ENCODE results near the gene BATF2. TPM values are rescaled to one million over a fixed set of nuclear protein-coding genes. Genes with fewer than 3 reads are reported as not detected.
"Not testable (repeated sequence)": the region's sequence is repeated elsewhere in the genome, so short reads cannot be mapped to it uniquely, and the experiment has no call there.

Gene BATF2
- polyA plus RNA-seq, 1 donor = 0.97 TPM

DNA sequence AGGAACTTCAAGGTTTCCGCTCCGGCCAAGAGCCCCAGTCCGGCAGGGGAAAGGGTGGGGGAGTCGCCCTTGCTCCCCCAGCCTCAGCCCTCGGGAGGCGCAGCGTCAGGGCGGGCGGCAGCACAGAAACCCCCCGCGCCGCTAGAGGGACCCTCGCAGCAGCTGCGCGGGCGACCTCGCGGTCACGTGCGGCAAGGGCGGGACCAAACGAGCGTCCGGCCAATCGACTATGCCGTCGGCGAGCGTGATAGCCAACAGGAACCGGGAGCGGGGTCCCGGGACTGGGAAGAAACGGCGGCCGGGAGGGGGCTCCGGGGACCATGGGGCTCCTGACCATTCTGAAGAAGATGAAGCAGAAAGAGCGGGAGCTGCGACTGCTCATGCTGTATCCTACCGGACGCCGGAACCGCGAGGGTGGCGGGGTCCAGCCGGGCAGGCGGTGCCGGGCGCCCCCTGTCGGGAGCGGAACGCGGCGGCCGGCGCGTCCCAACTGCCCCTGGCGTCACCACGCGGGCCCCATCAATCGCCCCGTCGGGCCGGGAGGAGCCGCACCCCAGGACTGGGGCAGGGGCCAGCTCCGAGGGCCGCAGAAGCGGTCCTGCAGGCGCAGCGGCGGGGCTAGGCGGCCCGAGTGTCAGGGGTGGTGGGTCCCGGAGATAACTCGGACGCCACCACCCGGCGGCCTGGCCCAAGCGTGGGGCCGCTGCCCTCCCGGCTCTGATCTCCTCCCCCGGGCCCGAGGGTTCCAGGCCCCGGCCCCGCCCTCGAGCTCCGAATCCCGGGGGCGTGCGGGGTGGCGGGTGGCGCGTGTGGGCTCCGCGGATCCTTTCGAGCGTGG lies 17.3 kb upstream of the BATF2 start, which contains the start of gene ARL2:
TSS of gene ARL2 (plus strand) at position 273 of the 838 bp plus-strand sequence. CDS start at position 321, 48 bp downstream.
- peak; percentile 74 for DNase-seq (ENCODE audit: low read depth)

DNA sequence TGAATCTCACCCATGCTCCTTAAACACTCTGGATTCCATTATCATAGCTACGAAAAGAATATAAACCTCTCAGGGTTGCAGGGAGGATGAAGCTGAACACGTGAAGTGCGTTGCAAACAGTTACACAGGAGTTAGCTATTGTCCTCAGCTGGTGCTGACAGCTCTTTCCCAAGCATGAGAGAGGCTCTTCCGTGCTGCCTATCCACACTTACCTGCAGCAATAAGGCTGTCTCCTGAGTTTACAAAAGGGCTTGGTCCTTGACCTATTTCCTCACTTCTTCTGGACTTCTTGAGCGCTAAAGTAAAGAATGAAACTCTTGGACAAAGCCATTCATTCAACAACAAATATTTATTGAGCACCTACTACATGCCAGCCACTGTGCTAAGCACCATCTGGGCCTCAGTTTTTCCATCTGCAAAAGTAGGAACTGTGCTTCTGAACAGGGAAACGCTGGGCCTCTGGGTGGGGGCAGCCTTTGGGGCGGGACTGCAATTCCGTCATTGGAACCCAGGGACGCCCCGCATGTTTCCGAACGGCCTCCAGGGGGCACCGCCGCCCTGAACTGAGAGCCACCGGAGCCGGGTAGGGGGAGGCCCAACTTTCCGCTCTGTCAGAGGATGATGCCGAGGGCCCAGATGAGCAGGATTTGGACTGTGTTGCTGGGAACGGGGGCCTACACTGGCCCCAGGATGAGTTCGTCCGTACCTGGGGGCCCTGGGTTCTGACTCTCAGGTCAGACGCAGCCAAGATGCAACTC lies 16.5 kb upstream of the BATF2 start:
- peak; percentile 74 for DNase-seq (ENCODE audit: low read depth)

DNA sequence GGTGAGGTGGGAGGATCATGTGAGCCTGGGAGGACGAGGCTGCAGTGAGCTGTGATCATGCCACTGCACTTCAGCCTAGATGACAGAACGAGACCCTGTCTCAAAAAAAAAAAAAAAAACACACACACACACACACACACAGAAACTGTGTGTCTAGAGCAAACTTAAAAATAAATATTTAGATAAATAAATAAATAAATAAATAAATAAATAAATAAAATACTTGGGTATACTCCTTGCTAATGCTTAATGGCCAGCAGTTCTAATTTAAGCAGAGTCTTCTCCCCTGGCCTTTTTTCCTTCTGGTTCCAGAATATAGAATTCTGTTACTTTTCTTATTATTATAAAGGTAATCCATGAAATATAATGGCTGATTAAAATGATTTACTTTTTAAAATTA lies 12.1 kb upstream of the BATF2 start:
- DNase-seq (ENCODE audit: low read depth) = no peak

DNA sequence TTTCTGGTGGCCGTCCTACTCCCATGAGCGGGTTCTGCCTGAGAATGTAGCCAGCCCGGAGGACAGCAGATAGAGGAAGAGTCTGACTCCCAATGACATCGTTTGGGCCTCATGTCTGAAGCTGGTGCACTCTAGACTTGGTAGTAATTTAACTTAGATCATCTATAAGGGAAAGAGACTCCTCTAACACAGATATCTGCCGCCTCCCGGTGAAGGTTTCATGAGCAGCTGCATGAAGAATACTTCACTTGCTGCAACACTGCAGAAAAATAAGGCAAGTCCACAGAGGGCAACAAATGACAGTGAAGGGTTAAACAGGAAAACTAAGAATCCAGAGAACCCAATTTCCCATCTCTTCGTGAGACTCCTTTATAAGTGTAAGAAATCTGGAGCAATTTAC lies 11.2 kb upstream of the BATF2 start:
- no peak for DNase-seq (ENCODE audit: low read depth)

DNA sequence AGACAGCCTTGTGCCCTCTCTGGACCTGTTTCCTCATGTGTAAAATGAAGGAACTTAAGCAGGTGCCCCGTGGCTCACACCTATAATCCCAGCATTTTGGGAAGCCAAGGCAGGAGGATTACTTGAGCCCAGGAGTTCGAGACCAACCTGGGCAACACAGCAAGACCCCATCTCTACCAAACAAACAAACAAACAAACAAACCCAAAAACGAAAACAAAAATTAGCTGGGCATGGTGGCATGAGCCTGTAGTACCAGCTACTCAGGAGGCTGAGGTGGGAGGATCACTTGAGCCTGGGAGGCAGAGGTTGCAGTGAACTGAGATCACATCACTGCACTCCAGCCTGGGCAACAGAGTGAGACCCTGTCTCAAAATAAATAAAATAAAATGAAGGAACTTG lies 7.2 kb upstream of the BATF2 start:
- DNase-seq (ENCODE audit: low read depth) = not testable (repeated sequence)

DNA sequence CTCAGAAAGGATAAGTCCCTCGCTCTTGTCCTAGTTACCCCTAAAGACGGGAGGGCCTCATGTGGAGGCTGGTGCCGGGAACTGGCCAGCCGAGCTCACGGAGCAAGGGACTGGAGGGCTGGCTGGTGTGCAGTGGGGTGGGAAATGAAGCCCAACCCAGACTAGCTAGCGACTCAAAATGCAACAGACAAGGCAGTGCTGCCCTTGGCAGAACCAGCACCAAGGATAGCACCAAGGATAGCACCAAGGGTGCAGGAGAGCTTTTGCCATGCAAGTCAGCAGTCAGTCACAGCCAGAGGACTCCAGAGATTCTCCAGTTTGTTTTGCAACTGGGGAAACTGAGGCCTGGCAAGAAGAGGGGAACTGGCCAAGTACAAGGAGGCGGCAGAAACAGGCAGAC lies 6.5 kb upstream of the BATF2 start:
- DNase-seq (ENCODE audit: low read depth) = no peak

DNA sequence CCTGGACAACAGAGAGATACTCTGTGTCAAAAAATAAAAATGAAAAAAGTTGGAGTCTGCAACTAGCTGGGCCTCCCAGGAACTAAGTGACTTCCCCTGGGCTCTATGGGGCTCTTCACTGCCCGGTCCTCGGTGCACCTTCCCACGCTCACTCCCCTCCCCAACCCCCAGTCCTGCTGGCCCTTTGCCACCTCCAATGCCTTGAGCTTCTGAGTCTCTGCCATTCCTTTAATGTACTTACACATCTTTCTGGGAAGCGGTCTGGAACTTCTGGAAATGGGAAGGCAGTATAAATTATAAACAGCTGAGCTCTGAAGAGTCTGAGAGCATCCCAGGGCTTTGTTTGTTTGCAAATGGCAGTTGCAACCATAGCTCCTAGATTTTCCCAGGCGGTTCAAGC lies 5.9 kb upstream of the BATF2 start:
- no peak for DNase-seq (ENCODE audit: low read depth)

DNA sequence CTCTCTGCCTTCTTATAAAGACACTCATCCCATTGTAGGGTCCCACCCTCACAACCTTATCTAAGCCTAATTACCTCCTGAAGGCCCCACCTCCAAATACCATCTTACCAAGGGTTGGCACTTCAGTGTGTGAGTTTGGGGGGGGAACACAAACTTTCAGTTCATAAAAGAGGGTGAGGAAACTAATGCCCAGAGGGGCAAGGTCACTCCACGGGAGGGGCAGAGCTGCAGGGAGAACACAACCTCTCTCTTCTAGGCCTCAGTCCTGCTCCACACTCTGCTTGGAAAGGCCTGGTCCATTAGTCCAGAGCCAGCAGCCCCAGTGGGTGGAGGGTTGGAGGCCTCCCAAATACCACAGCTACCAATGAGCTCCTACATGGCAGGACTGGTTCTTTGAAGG lies 2.7 kb upstream of the BATF2 start:
- DNase-seq (ENCODE audit: low read depth) = no peak

DNA sequence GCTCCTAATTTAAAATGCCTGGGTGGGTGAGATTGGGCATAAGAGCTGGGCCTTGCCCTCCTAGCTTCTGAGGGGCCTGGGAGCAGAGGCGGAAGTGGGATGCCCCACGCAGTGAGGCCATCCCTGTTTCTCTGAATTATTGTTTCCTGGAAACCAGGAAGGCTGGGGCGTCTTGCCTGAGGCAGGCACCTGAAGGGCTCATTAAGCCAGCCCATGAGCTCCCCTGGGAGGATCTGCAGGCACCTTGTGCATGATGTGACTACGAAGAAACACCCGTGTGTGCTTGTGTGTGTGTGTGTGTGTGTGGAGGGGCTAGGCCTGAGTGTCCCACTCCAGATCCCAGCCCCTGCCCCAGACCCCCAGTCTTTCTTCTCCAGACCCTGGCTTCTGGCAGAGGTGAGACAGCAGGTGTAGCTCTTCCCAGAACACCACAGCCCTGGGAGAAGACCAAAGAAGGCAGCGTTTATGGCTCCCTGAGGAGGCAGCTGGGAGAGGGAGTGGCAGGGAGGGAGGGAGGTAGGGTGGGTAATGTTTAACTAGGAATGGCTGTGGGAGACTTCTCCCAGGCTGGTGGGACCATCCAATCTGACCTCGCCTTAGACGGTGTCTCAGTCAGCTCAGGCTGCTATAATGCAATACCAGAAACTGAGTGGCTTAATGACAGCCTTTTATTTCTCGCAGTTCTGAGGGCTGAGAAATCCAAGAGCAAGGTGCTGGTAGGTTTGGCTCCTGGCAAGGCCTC lies 2.1 kb upstream of the BATF2 start:
- no peak for DNase-seq (ENCODE audit: low read depth)

DNA sequence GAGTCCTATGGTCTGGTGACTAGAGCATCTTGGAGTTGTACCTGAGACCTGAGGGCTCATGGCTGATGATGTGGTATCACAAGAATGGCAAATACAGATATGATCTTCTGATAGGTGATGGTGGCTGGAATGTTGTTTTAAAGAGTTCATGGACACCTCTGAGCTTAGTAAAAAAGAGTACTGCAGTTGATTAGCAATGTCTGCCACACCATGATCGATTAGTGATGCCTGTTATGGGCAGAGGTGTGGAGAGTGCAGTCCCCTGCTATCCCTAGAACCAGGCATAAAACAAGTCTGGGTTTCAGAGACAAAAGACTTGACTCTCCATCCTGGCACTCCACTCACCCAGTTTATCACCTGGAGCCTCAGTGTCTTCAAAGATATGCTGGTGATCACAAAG lies 1.4 kb upstream of the BATF2 start:
- no peak for DNase-seq (ENCODE audit: low read depth)

DNA sequence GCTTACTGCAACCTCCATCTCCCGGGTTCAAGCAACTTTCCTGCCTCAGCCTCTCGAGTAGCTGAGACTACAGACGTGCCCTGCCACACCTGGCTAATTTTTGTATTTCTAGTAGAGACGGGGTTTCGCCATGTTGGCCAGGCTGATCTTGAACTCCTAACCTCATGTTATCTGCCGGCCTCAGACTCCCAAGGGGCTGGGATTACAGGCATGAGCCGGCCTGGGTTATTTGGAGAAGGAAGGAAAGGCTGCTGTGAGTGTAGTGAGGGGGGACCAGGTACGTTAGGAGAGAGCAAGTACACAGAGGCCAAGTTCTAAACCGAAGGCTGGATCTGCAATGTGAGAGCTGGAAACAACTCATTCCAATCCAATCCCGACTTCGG lies 453 bp downstream of the BATF2 start:
- no peak for DNase-seq (ENCODE audit: low read depth)

DNA sequence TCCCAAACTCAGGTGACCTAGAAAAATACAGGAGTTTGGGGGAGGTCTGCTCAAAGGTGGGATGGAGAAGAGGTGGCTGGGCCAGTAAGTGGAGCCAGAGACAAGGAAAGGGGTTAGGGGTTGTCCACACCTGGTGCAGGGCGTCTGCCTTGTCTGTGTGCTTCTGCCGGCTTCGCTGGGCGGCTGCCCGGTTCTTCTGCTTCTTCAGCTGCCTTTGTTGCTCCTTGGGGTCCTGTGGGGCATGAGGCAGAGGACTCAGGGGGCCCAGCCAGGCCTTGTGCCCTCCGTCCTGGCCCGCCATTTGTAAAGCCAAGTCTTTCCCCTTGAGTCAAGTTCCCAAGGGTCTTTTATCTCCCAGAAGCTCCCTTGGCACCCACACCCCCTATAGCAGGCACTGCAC lies 2.5 kb downstream of the BATF2 start:
- DNase-seq (ENCODE audit: low read depth) = no peak

DNA sequence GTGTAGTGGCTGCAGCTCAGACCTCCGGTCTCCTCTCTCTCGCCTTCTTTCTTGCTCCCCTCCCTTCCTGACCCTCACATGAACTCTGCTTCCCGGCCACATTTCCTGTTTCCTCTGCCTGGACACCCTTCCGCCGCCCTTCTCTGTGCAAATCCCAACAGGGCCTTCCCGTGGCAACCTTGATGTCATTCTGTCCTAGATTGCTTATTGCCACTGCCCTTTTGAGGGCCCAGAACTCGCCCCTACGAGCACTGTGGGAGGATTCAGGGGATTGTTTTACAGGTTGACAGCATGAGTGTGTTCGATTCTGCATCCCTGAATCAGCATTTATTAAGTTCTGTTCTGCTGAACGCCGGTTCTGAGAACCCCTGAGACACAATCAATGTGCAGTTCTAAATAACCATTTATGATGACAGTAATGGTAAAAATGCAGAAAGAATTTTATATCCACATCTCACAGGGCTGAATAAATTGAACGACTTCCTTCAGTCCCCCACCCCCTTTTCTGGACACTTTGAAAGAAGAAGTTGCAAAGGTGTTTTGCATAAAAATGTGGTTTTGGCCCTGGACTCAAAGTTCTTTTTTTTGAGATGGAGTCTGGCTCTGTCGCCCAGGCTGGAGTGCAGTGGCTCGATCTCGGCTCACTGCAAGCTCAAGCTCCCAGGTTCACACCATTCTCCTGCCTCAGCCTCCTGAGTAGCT lies 6.4 kb downstream of the BATF2 start:
- DNase-seq (ENCODE audit: low read depth) = no peak

DNA sequence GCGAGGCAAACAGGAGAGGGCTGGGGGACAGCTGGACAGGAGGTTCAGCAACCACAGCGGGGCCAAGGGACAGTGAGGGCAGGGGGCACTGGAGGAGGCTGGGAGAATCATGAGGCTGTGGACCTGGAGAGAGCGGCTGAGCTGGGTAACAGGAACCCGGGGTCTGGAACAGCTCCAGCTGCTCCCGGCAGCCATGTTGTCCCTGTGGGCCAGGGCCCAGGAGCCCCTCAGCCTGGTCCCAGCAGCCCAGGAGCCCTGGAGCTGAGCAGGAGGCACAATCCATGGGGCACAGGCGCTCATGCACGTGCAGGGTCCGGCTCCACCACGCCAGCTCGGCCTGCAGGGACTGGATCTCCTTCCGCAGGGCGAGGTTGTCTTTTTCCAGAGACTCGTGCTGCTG lies 7.4 kb downstream of the BATF2 start:
- no peak for DNase-seq (ENCODE audit: low read depth)

DNA sequence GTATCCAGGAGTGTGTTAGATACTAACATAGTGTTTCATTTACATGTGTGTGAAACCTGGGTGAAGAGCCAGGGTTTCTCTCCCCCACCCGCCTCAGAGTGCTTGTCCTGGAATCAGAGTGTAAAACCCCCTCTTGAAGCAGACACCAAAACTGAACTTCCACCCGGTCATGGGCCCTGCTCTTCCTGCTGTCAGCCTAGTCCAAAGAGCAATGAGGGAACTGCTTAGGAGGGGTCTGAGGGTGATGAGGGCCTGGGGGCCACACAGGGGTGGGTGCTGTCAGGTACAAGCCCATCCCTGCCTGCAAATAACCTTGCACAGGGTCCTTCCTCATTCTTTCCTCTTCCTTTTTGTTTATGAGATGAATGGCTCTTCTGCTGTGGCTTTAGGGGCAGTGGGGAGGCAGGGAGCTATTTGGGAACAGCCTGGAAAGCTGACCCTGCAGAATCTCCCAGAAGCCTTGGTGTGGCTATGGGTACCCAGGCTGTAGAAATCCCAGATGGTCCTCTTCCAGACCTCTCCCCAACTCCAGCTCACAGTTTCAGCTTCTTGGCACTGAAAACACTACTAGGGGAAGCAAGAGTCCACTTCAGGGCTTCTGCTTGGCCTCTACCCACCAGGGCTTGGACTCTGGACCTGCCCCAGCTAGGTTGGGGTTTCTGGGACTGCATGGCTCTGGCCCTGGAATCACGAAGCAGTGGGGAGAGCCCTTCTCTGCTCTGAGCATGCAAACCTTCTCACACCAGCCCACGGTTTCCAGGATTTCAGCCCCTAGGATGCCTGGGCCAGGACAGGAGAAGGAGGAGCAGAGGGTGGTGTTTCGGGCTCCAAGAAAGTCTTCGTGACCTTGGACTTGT lies 8.5 kb downstream of the BATF2 start:
- no peak for DNase-seq (ENCODE audit: low read depth)

DNA sequence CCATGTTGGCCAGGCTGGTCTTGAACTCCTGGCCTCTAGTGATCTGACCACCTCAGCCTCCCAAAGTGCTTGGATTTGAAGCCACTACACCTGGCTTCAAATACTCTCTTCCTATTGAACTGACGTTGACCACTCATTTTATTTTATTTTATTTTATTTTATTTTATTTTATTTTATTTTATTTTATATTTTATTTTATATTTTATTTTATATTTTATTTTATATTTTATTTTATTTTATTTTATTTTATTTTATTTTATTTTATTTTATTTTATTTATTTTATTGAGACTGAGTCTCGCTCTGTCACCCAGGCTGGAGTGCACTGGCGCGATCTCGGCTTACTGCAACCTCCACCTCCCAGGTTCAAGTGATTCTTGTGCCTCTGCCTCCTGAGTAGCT lies 13.4 kb downstream of the BATF2 start:
- DNase-seq (ENCODE audit: low read depth) = not testable (repeated sequence)

DNA sequence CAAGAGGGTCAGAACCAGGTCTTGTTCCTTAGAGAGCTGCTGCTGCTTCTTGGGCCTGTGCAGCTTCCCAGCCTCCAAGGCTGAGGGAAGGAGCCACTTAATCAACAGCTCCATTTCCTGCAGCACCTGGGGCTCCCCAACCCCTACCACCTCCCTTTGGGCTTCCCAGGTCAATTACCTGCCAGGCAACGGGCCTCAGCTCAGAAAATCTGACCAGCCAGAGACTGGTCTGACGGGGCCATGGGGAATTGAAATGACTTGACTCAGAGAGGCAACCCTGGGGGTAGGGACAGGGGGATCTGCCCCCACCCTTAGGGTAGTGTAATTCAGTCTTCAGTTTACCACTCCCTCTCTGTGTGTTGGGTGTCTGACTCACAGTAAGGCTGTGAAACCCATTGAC lies 20.1 kb downstream of the BATF2 start:
- no peak for DNase-seq (ENCODE audit: low read depth)

DNA sequence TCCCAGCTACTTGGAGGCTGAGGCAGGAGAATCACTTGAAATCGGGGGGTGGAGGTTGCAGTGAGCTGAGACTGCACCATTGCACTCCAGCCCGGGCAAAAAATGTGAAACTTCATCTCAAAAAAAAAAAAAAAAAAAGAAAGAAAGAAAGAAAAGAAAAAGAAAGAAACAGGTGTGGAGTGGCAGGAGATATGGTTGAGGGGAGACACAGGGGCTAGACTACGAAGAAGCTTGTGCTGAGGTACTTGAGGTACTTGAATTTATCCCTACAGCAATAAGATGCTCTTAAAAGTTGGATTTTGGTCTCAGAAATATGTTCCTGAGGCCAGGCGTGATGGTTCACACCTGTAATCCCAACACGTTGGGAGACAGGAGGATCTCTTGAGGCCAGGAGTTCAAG lies 22.6 kb downstream of the BATF2 start:
- DNase-seq (ENCODE audit: low read depth) = no peak

DNA sequence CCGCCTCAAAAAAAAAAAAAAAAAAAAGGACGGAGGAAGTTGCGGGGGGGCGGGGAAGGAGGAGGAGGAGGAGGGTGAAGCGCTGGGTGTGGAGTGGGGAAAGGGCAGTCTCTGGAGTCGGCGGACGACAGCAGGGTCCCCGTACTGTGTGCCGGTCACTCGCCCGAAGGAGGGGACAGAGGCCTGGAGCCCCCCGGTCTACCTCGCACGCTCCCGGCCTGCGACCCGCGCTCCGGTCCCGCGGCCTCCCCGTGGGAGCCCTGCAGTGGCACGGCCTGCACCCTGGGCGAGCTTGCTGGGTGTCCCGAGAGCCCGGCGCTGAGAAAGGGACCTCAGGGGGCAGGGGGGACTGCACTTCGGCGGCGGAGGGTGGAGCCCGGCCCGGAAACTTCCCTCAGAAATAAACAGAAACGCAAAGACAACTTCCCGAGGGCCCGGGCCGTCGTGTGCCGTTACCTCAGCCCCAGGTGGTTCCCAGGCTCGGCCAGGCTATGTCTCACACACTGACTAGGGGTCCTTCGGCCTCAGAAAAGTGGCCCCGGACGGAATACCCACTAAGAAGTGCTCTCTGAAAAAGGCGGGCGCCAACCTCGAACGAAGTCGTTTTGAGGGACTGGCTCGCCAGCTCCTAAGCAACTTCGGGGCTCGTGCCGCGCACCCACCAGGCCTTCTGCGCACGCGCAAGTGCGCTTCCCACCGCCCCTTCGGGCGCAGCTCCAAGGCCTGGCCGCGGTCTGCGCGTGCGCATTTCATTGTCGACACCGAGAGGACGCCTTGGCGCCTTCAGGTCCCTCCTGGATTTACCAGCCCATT lies 25.1 kb downstream of the BATF2 start, which contains the start of gene MAJIN:
TSS of gene MAJIN (minus strand) at position 688 of the 813 bp plus-strand sequence. CDS start 12,703 bp downstream, outside the sequence.
- DNase-seq (ENCODE audit: low read depth) = peak; percentile 48

DNA sequence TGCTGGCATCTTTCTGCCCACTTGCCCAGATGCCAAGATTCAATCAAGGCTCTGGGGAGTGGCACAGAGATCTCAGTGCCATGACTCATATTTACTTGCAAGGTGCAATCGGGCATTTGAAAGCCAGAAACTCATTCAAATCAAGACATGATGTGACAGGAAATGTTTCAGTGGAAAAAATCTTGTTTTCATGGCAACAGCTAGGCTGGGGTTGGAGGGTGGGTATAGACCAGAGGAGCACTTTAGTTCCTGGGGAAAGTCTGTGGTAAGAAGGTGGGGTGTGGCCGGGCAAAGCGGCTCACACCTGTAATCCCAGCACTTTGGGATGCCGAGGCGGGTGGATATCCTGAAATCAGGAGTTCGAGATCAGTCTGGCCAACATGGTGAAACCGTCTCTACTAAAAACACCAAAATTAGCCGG lies 26.0 kb downstream of the BATF2 start:
- no peak for DNase-seq (ENCODE audit: low read depth)
